ENCODE measurements around the gene LRP4.

LRP4 gene

GRCh38 chr11:46845740-46846509 is 72.4 kb downstream of the LRP4 start, which contains the start of gene CKAP5:
TSS of gene CKAP5 (minus strand) at chr11:46846280. CDS start at chr11:46821231, 25,049 bp downstream.
- peak; percentile 82 to 86 for DNase-seq

DNA sequence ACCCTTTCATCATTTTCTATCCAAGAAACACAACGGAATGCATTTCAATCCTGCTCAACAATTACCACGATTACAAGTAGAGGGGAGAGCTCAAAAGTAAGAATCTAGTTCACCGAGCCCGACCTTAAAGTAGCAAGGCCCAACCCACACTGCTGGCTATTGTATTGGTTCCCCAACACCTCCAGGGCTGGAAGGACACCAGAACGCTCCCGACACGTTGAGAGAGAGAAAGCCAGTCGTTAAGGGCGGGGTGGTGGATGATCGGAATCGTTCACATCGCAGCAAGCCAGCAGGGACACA is 73.0 kb downstream of the LRP4 start:
- DNase-seq: no peak

- DNase-seq: no peak
These were observed 78.2 kb downstream of the LRP4 start for GRCh38 chr11:46840116-46840515.

GRCh38 chr11:46838501-46838900 is 79.8 kb downstream of the LRP4 start:
- no peak for DNase-seq

DNA sequence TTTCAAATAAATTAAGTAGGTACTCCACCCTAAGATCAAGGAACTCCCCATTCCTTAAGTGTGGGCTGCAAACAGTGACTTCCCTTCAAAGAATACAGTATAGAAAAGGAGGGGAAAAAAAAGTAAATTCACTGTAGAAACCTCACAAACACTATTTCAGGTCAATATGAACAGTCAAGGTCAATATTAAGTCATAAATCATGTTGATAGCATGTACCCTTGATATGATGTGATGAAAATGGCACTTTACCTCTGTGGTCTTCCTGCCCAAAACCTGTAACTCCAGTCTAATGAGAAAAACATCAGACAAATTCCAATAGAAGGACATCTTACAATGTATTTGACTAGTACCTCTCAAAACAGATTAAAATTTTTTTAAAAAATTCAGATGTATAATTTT is 80.5 kb downstream of the LRP4 start:
- DNase-seq: no peak

- DNase-seq: no peak
These were observed 81.5 kb downstream of the LRP4 start for GRCh38 chr11:46836870-46837269.

DNA sequence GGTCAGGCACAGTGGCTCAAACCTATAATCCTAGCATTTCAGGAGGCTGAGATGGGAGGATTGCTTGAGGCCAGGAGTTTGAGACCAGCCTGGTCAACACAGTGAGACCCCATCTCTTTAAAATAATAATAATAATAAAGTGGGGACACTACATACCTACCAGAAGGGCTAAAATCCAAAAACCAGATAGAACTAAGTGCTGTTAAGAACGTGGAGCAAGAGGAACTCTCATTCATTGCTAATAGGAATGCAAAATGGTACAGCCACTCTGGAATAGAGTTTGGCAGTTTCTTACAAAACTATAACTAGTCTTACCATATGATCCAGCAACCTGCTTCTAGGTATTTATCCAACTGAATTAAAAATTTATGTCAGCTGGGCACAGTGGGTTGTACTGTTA is 81.9 kb downstream of the LRP4 start:
- DNase-seq: no peak

DNA sequence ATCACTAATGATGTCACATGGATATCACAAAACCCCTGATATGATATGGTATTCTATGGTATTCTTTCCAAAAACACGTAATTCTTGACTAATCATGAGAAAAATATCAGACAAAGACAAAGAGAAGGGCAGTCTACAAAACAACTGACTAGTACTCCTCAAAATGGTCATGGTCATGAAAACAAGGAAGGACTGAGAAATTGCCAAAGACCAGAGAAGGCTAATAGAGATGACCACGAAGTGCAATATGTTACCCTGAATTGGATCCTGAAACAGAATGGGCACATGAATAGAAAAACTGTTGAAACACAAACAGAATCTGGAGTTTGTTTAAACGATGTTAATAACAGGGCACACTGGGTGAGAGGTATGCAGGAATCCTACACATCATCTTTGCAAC is 82.5 kb downstream of the LRP4 start:
- no peak for DNase-seq

DNA sequence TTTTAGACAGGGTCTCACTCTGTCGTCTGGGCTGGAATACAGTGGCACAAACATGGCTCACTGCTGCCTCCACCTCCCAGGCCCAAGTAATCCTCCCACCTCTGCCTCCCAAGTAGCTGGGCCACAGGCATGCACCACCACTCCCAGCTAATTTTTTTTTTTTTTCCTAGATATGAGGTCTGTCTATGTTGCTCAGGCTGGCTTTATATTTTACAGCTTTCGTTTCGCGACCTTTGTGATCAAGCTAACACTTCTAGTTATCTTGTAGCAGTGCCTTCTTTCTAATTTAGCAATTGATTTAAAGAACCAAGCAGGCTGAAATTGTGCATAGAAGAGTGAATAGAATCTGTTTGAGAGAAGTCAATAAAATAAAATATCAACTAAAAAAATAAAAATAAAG is 83.5 kb downstream of the LRP4 start:
- DNase-seq: no peak

GRCh38 chr11:46832511-46833214 is 85.7 kb downstream of the LRP4 start:
- no peak for DNase-seq

- DNase-seq: no peak
These were observed 90.4 kb downstream of the LRP4 start for GRCh38 chr11:46827995-46828394.

DNA sequence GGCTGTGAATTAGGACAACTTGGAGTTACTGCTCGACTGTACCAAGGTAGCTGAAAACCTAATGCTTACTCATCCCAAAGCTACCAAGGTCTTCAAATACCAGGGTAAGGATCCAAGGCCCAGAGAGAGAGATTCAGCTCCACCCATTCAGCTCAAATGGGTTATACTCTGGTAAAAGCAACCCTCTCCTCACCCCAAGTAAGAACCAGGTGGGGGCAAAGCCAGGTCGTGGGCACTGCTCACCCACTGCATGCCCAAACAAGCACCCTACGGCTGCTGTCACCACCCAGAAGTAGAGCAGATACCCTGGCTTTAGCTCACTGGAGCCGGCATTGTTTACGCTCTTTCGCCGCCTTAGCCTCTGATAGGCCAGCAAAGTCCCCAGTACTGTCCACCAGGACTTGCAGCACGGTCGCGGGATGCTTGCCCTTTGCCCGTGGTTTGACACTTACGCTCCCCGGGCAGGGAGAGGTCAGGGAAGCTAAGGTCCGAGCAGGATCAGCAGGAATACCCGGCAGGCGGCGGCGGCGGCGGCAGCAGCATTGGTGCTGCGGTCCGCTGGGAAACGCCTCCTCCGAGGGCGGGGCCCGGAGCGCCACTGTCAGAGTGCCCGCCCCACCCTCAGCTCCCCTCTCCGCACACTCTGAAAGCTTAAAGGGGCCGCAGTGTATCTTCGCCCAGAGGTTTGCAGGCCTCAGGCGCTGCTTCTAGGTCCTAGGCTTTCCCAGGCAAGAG is 91.9 kb downstream of the LRP4 start:
- no peak for DNase-seq

- peak; percentile 72 to 82 for DNase-seq
These were observed 109.4 kb downstream of the LRP4 start for GRCh38 chr11:46808799-46809431.

Data from Kasumi-1 (cell line).